ENCODE measurements around the gene ROCK1.

ROCK1 gene

GRCh38 chr18:21090680-21091079, 20.9 kb downstream of the ROCK1 start:
- TF ChIP-seq CTCF (conservative IDR thresholded peaks at IDR 0.05; ENCODE audit: control insufficient read depth, insufficient read depth, low read depth, low read length): no peak

GRCh38 chr18:21085579-21086166, 25.9 kb downstream of the ROCK1 start:
- no peak for DNase-seq (ENCODE audit: low read depth)
- no peak overlapping the region for H3K4me3 ChIP-seq (ENCODE audit: control insufficient read depth, low read depth, low read length)
- TF ChIP-seq CTCF (conservative IDR thresholded peaks at IDR 0.05; ENCODE audit: control insufficient read depth, insufficient read depth, low read depth, low read length): no peak

More at GRCh38 chr18:21090680-21091079, 20.9 kb downstream of the ROCK1 start:
- DNase-seq (ENCODE audit: low read depth): no peak
- no peak overlapping the region for H3K4me3 ChIP-seq (ENCODE audit: control insufficient read depth, low read depth, low read length)

- no peak for DNase-seq (ENCODE audit: low read depth)
- TF ChIP-seq CTCF (conservative IDR thresholded peaks at IDR 0.05; ENCODE audit: control insufficient read depth, insufficient read depth, low read depth, low read length): no peak
- no peak overlapping the region for H3K4me3 ChIP-seq (ENCODE audit: control insufficient read depth, low read depth, low read length)
Measured at GRCh38 chr18:21084511-21085078, 27.0 kb downstream of the ROCK1 start.

GRCh38 chr18:21083017-21083416, 28.6 kb downstream of the ROCK1 start:
- no peak overlapping the region for H3K4me3 ChIP-seq (ENCODE audit: control insufficient read depth, low read depth, low read length)
- DNase-seq (ENCODE audit: low read depth): no peak
- TF ChIP-seq CTCF (conservative IDR thresholded peaks at IDR 0.05; ENCODE audit: control insufficient read depth, insufficient read depth, low read depth, low read length): no peak

GRCh38 chr18:21081426-21081825, 30.2 kb downstream of the ROCK1 start:
- no peak for TF ChIP-seq CTCF (conservative IDR thresholded peaks at IDR 0.05; ENCODE audit: control insufficient read depth, insufficient read depth, low read depth, low read length)
- H3K4me3 ChIP-seq (ENCODE audit: control insufficient read depth, low read depth, low read length): no peak overlapping the region
- no peak for DNase-seq (ENCODE audit: low read depth)

GRCh38 chr18:21080576-21080975, 31.0 kb downstream of the ROCK1 start:
- no peak overlapping the region for H3K4me3 ChIP-seq (ENCODE audit: control insufficient read depth, low read depth, low read length)
- TF ChIP-seq CTCF (conservative IDR thresholded peaks at IDR 0.05; ENCODE audit: control insufficient read depth, insufficient read depth, low read depth, low read length): no peak
- no peak for DNase-seq (ENCODE audit: low read depth)
